Mammary epithelial cell (primary cell): Measurements from ENCODE around the gene KIF14.

Experiments used
- CTCF ChIP-seq, 2 donors: IDR thresholded peaks in 1 of 2; conservative IDR thresholded peaks in 1 of 2; 2 replicates each; pipeline ENCODE4 v1.5.1; 2011 to 2012; ENCODE audit warnings: inconsistent platforms in 2 of 2, low read length in 2 of 2, mild to moderate bottlenecking in 2 of 2, control low read depth in 1 of 2, low read depth in 1 of 2; ENCODE audit not compliant: insufficient read depth in 1 of 2; ENCODE audit errors: extremely low read depth in 1 of 2
- EZH2 ChIP-seq: IDR thresholded peaks from 2 replicates; pipeline ENCODE4 v1.6.1; 2012; ENCODE audit warnings: low read length, inconsistent platforms, borderline replicate concordance

GRCh38 chr1:200658037-200658818, 37.7 kb upstream of the KIF14 start:
- TF ChIP-seq CTCF (conservative IDR thresholded peaks at IDR 0.05 in 1 of 2, IDR thresholded peaks at IDR 0.05 in 1 of 2; ENCODE audit: extremely low read depth in 1 of 2, insufficient read depth in 1 of 2, low read depth in 1 of 2, low read length in 2 of 2) = no peak
- no peak for TF ChIP-seq EZH2
